Kidney capillary endothelial cell (primary cell): Measurements from ENCODE around the gene PMAIP1.
"Not testable (repeated sequence)": the region's sequence is repeated elsewhere in the genome, so short reads cannot be mapped to it uniquely, and the experiment has no call there.

Source experiments
- DNase-seq: peaks from one replicate; pipeline ENCODE4 v3.0.0-alpha.2; 2018; ENCODE audit warnings: low spot score

The PMAIP1 gene

DNA sequence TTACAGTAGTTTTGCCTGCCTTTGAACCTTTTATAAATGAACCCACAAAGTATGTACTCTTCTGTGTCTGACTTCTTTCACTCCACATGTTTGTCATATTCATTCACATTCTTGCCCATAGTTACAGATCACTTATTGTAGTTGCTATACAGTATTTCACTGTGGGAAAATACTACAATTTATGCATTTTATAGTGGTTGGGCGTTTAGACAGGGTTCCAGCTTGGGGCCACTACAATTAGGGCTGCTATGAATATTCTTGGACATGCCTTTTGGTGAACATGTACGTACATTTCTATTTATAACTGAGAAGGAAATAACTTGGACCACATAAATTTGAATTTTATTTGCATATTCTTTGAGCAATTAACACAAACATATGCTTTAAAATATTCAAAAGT, 15.4 kb upstream of the PMAIP1 start:
- no peak for DNase-seq

- DNase-seq, result no peak
Measured at GRCh38 chr18:59885579-59886163, 14.1 kb upstream of the PMAIP1 start.

DNA sequence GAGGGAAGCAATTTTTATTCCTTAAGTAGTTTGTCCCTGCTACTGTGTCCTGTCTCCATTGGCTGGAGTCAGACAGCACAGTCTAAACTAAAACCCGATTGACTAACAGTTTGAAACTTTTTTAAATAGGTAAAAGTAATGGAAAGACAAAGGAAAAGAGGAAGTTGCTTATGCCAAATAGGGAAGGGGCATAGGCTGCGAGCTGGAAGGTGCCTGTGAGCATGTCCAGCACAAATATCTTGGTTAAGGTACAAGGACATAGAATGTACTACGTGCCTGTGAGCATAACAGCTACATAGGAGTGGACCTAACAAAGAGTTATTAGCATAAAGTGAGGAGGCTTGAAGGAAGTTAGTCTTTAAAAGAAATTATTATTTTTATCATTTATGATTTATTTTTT, 13.4 kb upstream of the PMAIP1 start:
- DNase-seq, result not testable (repeated sequence)

DNA sequence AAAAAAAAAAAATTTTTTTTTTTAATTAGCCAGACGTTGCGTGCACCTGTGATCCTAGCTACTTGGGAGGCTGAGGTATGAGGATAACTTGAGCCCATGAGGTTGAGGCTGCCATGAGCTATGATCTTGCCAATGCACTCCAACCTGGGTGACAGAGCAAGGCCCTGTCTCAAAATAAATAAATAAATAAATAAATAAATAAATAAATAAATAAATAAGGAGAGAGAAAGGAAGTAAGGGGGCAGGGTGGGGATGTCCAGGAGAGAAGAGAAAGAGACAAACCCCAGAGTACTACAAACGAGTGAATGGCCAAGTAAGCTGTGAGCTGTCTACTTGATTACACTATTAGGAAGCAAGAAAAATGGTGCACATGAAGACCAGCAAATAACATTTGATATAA, 7.7 kb upstream of the PMAIP1 start:
- no peak for DNase-seq

DNA sequence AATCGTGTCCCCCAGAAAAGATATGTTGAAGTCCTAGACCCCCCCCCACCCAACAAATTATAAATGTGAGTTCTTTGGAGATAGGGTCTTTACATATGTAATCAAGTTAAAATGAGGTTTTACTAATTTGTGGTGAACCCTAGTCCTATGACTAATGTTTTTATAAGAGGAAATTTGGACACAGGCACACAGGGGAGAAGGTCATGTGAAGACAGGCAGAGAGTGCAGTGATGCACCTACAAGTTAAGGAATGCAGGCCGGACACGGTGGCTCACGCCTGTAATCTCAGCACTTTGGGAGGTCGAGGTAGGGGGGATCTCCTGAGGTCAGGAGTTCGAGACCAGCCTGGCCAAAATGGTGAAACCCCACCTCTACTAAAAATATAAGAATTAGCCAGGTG, 5.8 kb upstream of the PMAIP1 start:
- DNase-seq, result no peak

DNA sequence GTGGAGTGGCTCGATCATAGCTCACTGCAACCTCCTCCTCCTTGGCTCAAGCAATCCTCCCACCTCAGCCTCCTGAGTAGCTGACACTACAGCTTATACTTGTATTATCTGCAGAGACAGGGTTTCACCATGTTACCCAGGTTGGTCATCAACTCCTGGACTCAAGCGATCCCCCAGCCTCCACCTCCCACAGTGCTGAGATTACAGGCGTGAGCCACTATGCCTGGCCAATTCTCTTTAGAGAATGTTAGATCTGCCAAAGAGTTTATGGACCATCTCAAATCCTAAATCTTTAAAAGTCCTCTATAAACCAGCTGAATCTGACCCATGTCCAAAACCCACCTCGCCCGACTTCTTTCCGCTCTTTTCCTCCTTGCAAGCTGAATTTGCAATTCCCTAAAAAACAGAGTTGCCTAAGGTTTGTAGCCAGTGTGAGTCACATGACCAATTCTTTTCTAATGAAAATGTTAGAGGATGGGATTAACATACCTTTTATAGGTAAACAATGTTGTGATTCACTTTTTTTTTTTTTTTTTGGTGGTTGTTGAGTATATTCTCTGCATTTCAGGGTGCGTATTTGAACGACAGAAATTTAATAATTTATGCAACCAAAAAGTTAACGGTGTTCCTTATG, 2.4 kb upstream of the PMAIP1 start:
- DNase-seq, result no peak

DNA sequence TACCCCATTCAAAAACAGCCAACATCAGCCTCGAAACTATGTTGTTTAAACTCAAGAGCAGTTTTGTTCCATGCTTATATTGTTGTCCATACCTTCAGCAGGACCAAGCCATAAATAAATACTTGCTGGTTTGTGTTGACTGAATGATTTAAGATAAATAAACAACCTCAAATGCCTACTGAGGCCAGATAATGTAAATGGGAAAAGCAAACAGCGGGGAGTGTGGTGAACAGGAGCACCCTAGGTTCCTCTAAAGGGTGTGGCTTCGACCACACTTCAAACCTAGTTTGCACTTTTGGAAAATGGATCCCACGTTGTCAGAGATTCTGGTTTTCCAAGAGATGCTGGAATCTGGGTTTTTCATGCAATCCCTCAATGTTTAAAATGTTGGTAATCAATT, 1.7 kb upstream of the PMAIP1 start:
- DNase-seq, result no peak

DNA sequence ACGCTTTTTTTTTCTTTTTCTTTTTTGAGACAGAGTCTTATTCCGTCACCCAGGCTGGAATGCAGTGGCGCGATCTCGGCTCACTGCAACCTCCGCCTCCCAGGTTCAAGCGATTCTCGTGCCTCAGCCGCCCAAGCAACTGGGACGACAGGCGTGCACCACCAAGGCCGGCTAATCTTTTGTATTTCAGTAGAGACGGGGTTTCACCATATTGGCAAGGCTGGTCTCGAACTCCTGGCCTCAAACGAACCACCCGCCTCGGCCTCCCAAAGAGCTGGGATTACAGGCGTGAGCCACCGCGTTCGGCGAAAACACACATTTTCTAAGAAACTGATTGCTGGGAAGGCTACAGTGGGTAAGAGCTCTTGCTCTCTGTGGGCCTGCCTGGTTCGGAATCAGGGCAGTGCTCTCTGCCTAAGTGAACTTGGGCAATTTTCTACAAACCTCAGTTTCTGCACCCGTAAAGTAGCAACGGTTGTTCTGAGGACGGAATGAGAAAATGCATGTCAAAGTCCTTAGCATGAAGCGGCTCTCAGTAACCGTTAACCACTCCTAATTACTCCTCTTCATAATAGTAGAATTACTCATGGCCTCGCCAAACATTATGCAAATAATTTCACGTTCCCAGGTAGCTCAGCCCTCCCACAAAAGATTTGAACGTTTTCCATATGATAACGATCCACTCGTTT, 1.0 kb upstream of the PMAIP1 start:
- DNase-seq, result no peak

GRCh38 chr18:59900222-59901128, 679 bp downstream of the PMAIP1 start:
- DNase-seq, result no peak

GRCh38 chr18:59902131-59902992, 2.6 kb downstream of the PMAIP1 start:
- no peak for DNase-seq

GRCh38 chr18:59902993-59903610, 3.3 kb downstream of the PMAIP1 start:
- DNase-seq, result no peak

GRCh38 chr18:59904011-59904601, 4.3 kb downstream of the PMAIP1 start:
- DNase-seq, result no peak

DNA sequence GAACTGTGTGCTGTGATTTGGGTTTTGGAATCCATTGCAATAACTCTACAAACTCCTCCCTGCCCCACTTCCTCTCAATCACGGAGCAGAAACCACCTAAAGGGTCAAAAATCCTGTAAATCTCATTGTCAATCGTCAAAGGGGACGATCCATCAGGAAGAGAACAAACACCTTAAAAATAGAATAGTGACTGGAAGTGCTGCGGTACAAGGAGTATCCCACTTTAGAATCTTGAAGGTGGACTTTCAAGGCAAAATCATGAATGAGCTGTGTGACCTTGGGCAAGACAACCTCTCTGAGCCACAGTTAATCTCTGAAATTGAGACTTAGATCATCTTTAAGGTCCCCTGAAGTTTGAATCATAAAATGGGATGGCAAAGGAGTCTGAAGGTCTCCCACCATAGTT, 5.9 kb downstream of the PMAIP1 start:
- no peak for DNase-seq

- no peak for DNase-seq
Measured at GRCh38 chr18:59906203-59906602, 6.4 kb downstream of the PMAIP1 start.

GRCh38 chr18:59907172-59907571, 7.4 kb downstream of the PMAIP1 start:
- no peak for DNase-seq

- DNase-seq, result no peak
Measured at GRCh38 chr18:59907660-59908059, 7.9 kb downstream of the PMAIP1 start.

DNA sequence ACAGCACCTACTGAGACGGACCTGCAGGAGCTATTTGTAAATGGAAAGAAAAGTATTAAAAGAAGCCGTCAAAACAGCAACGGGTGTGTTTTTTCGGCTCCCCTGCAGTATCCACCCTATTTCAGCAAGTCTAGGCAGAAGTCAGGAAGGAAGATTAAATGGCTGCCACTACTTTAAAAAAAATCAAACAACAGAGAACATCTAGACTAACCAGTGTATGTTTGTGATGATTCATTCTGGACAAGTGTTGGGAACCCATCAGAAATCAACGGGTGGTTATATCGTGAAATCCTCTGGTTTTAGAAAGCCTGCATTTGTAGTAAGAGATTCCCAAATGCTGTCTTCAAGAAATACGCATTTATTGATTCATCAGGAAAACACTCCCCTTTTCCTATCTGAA, 9.0 kb downstream of the PMAIP1 start:
- no peak for DNase-seq

DNA sequence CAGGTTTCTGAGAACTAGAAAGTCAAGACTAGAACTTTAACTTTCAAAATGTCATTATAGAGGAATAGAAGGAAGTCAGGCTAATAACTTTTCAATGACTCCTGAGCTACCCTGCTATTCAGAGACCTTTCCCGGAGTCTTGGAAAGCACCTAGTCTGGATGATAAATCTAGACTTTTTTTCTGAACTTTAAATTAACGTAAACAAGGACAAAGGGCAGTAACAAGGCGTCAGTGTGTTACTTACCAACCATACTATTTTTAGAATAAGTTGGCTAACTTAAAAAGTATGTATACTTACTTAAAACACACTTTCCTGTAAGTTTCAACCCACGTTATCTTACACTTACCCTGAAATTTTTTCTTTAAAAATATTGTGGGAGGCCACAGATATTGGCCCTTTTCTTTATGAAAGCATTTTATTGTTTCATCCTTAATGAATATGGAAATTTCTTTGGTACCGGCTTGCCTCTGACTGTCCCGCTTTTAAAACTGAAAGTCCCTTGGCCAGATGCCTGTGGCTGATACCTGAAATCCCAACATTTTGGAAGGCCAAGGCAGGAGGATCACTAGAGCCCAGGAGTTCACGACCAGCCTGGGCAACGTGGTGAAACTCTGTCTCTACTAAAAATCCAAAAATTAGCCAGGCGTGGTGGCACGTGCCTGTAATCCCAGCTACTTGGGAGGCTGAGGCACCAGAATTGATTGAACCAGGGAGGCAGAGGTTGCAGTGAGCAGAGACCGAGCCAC, 9.7 kb downstream of the PMAIP1 start:
- no peak for DNase-seq

GRCh38 chr18:59910967-59911366, 11.2 kb downstream of the PMAIP1 start:
- DNase-seq, result no peak

- DNase-seq, result no peak
Measured at GRCh38 chr18:59911600-59911999, 11.8 kb downstream of the PMAIP1 start.
